ENCODE data around the gene FLRT3.

- TF ChIP-seq CTCF (IDR thresholded peaks at IDR 0.05 in 4 of 5, conservative IDR thresholded peaks at IDR 0.05 in 1 of 5) (no peak), POLR2A (IDR thresholded peaks at IDR 0.05) (no peak)
Measured at GRCh38 chr20:14313341-14314020, 23.9 kb downstream of the FLRT3 start.

Data from gastrocnemius medialis (tissue), 4 donors.